ENCODE results near the gene HMCN1. TPM values are rescaled to one million over a fixed set of nuclear protein-coding genes. Genes with fewer than 3 reads are reported as not detected.

Gene HMCN1
- total RNA-seq, 4 donors from 2014 or later = 53.0 to 87.9 (median 76.8) TPM

DNA sequence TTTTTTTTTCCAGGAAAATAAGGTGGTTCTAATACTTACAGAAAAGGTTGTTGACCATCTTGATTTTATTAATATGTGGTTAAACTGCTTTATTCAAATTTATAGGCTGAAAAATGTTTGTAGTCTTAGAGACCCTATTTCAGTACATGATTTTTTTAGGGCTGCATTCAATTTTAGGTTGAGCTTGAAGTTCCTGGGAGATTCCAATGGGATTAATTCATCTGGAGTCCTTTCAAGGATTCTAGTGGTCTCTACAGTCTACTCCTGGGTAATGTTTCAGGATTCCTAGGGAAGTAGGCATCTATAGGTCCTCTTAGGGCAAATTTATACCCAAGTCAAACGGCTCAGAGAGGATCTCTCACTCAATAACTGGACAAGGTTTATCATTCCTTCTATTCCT lies 126.7 kb downstream of the HMCN1 start:
- no peak for TF ChIP-seq EP300 (IDR thresholded peaks at IDR 0.05)
- TF ChIP-seq POLR2A (IDR thresholded peaks at IDR 0.05; ENCODE audit: low read depth) = no peak
- intact Hi-C loops (cut with DNase I) = no loop called here
- Histone ChIP-seq H3K4me1 (peaks cover 0 to 28% (median 14%) of the 10 kb centered on the region in 4 donors), H3K27me3 (no peaks in the 10 kb centered on the region), H3K9me3 (no peaks in the 10 kb centered on the region), H3K36me3 (peaks cover 0 to 4% (median 0%) of the 10 kb centered on the region in 4 donors), H3K27ac (replicated peaks in 1 of 4) (no peak overlapping the region), H3K4me3 (no peak overlapping the region)
- no peak for DNase-seq (ENCODE audit: extremely low spot score)
- WGBS = 82% methylated on average over 1 of the region's 1 CpG

DNA sequence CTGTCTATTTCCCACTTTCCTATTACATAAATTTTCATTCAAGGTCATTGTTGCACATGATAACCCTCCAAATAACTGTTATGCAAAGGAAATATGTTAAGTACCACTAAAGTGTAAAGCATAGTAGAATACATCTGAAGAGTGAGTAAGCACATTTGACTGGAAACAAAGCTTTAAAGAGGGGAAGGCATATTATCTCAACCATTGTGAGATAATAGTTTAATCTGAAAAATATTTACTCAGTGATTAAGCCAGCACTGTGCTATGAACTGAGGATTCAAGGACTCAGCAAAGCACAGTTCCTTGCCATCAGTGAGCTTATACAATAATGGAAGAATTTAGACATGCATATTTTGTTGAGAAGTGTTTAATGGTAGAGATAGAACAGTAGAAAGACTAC lies 127.4 kb downstream of the HMCN1 start:
- Histone ChIP-seq H3K36me3 (peaks cover 0 to 4% (median 0%) of the 10 kb centered on the region in 4 donors), H3K4me3 (no peak overlapping the region), H3K9me3 (no peaks in the 10 kb centered on the region), H3K27ac (replicated peaks in 1 of 4) (no peak overlapping the region), H3K27me3 (no peaks in the 10 kb centered on the region), H3K4me1 (peaks cover 0 to 26% (median 14%) of the 10 kb centered on the region in 4 donors)
- DNase-seq (ENCODE audit: extremely low spot score) = no peak
- TF ChIP-seq POLR2A (IDR thresholded peaks at IDR 0.05; ENCODE audit: low read depth) (no peak), EP300 (IDR thresholded peaks at IDR 0.05) (no peak), POLR2AphosphoS5 (IDR thresholded peaks at IDR 0.05) (no peak)
- intact Hi-C loops (cut with DNase I) = no loop called here

DNA sequence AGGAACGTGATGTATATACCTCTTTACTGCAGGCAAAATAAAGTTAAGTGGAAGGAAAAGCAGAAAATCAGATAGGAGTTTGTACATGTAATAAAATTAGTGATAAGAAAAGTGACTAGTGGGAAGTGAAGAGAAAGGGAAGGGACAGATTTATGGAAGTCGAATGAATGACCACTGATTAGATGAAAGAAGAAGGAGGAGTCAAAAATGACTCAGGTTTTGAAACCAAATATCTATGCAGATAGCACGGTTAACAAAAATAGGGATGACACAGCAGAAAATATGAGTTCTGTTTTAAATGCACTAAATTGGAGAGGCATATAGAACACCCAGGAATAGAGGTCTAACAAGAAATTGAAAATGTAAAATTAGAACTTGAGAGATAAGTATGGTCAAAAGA lies 128.0 kb downstream of the HMCN1 start:
- 88% methylated on average over 3 of the region's 3 CpGs for WGBS
- no peak for TF ChIP-seq POLR2A (IDR thresholded peaks at IDR 0.05; ENCODE audit: low read depth)
- TF ChIP-seq, protein P1, sequence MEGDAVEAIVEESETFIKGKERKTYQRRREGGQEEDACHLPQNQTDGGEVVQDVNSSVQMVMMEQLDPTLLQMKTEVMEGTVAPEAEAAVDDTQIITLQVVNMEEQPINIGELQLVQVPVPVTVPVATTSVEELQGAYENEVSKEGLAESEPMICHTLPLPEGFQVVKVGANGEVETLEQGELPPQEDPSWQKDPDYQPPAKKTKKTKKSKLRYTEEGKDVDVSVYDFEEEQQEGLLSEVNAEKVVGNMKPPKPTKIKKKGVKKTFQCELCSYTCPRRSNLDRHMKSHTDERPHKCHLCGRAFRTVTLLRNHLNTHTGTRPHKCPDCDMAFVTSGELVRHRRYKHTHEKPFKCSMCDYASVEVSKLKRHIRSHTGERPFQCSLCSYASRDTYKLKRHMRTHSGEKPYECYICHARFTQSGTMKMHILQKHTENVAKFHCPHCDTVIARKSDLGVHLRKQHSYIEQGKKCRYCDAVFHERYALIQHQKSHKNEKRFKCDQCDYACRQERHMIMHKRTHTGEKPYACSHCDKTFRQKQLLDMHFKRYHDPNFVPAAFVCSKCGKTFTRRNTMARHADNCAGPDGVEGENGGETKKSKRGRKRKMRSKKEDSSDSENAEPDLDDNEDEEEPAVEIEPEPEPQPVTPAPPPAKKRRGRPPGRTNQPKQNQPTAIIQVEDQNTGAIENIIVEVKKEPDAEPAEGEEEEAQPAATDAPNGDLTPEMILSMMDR (IDR thresholded peaks at IDR 0.05) = no peak
- TF ChIP-seq POLR2AphosphoS5 (IDR thresholded peaks at IDR 0.05) = no peak
- TF ChIP-seq EP300 (IDR thresholded peaks at IDR 0.05) = no peak
- intact Hi-C loops (cut with DNase I) = no loop called here
- peaks cover 0 to 7% (median 0%) of the 10 kb centered on the region in 4 donors for H3K36me3 ChIP-seq
- H3K4me3 ChIP-seq = no peak overlapping the region
- H3K9me3 ChIP-seq = no peaks in the 10 kb centered on the region
- H3K27me3 ChIP-seq = no peaks in the 10 kb centered on the region
- DNase-seq (ENCODE audit: extremely low spot score) = no peak
- peaks cover 0 to 20% (median 12%) of the 10 kb centered on the region in 4 donors for H3K4me1 ChIP-seq
- H3K27ac ChIP-seq (replicated peaks in 1 of 4) = no peak overlapping the region

DNA sequence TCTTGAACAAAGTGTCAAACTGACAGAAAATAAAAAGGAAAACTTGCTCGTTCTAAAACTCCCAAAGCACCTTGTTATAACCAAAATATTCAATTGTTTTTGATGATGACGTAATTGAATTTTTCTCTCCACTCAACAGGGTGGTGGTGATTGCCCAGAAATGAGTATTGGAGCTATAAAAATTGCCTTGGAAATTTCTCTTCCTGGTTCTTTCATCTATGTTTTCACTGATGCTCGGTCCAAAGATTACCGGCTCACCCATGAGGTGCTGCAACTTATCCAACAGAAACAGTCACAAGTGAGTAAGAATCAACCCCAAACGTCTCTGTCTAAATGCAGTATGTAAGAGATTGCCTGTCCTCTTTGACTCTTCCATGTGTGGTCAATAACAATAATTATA lies 130.1 kb downstream of the HMCN1 start:
- 91% methylated on average over 5 of the region's 5 CpGs for WGBS
- intact Hi-C loops (cut with DNase I) = no loop called here
- H3K36me3 ChIP-seq = peaks cover 0 to 14% (median 0%) of the 10 kb centered on the region in 4 donors
- no peak for DNase-seq (ENCODE audit: extremely low spot score)
- TF ChIP-seq POLR2AphosphoS5 (IDR thresholded peaks at IDR 0.05) = no peak
- TF ChIP-seq POLR2A (IDR thresholded peaks at IDR 0.05; ENCODE audit: low read depth) = no peak
- TF ChIP-seq EP300 (IDR thresholded peaks at IDR 0.05) = no peak
- TF ChIP-seq, protein P1 (IDR thresholded peaks at IDR 0.05) = no peak
- H3K27me3 ChIP-seq = no peaks in the 10 kb centered on the region
- peaks cover 0 to 18% (median 12%) of the 10 kb centered on the region in 4 donors for H3K4me1 ChIP-seq
- H3K4me3 ChIP-seq = no peak overlapping the region
- H3K27ac ChIP-seq (replicated peaks in 1 of 4) = no peak overlapping the region
- no peaks in the 10 kb centered on the region for H3K9me3 ChIP-seq

DNA sequence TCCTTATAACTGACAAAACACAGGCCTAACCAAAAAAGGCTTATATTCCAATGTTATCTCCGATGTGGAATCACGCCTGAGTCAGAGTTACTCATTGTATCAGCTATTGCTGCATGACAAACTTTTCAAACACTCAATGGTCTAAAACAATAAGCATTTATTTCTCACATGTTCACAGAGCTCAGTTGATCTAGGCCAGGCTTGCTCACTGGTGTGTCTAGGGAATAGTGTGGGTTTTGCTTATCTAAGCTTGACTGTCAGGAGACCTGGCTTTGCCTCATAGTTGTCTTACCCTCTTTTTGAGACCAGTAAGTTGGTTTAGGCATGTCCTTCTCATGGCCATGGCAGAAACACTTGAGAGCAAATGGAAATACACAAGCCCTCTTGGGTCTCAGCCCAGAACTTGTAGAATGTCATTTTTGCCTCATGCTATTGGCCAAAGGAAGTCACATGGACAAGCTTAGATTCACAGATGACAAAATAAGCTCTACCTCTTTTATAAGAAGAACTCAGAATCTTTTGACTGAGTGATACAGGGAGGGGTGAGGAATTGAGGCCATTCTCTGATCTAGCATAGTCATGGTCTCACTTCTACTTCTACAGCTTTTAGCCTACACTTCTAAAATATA lies 130.8 kb downstream of the HMCN1 start:
- H3K36me3 ChIP-seq = peaks cover 0 to 14% (median 0%) of the 10 kb centered on the region in 4 donors
- intact Hi-C loops (cut with DNase I) = no loop called here
- no peak for TF ChIP-seq POLR2AphosphoS5 (IDR thresholded peaks at IDR 0.05)
- no peak for TF ChIP-seq EP300 (IDR thresholded peaks at IDR 0.05)
- TF ChIP-seq, protein P1 (IDR thresholded peaks at IDR 0.05) = no peak
- TF ChIP-seq POLR2A (IDR thresholded peaks at IDR 0.05; ENCODE audit: low read depth) = no peak
- H3K27me3 ChIP-seq = no peaks in the 10 kb centered on the region
- H3K27ac ChIP-seq (replicated peaks in 1 of 4) = no peak overlapping the region
- H3K9me3 ChIP-seq = no peaks in the 10 kb centered on the region
- no peak overlapping the region for H3K4me3 ChIP-seq
- 79% methylated on average over 2 of the region's 2 CpGs for WGBS
- no peak for DNase-seq (ENCODE audit: extremely low spot score)
- peaks cover 0 to 24% (median 18%) of the 10 kb centered on the region in 4 donors for H3K4me1 ChIP-seq

All from esophagus muscularis mucosa (tissue), 4 donors.